ENCODE results near the gene CHST11.

The CHST11 gene

GRCh38 chr12:104681012-104681690, 224.4 kb downstream of the CHST11 start:
- DNase-seq: no peak

GRCh38 chr12:104682790-104683279, 226.1 kb downstream of the CHST11 start:
- DNase-seq: peak; percentile 77

GRCh38 chr12:104683831-104684503, 227.2 kb downstream of the CHST11 start:
- DNase-seq: no peak

GRCh38 chr12:104684884-104685283, 228.1 kb downstream of the CHST11 start:
- DNase-seq: no peak

- DNase-seq: no peak
Observed at GRCh38 chr12:104685366-104685765, 228.6 kb downstream of the CHST11 start.

- DNase-seq: no peak
Observed at GRCh38 chr12:104686196-104686595, 229.4 kb downstream of the CHST11 start.

GRCh38 chr12:104687823-104688573, 231.2 kb downstream of the CHST11 start:
- peak; percentile 42 for DNase-seq

GRCh38 chr12:104689635-104690034, 232.9 kb downstream of the CHST11 start:
- no peak for DNase-seq

GRCh38 chr12:104691721-104692556, 235.2 kb downstream of the CHST11 start:
- DNase-seq: no peak

- DNase-seq: no peak
Observed at GRCh38 chr12:104692557-104693218, 235.9 kb downstream of the CHST11 start.

GRCh38 chr12:104693493-104693892, 236.7 kb downstream of the CHST11 start:
- DNase-seq: no peak

- DNase-seq: no peak
Observed at GRCh38 chr12:104694161-104694560, 237.4 kb downstream of the CHST11 start.

GRCh38 chr12:104694711-104695110, 238.0 kb downstream of the CHST11 start:
- DNase-seq: no peak

- DNase-seq: peak; percentile 88
Observed at GRCh38 chr12:104695453-104696148, 238.9 kb downstream of the CHST11 start.

- no peak for DNase-seq
Observed at GRCh38 chr12:104697186-104697585, 240.4 kb downstream of the CHST11 start.

GRCh38 chr12:104698871-104699270, 242.1 kb downstream of the CHST11 start:
- no peak for DNase-seq

- peak; percentile 24 for DNase-seq
Observed at GRCh38 chr12:104699489-104700190, 242.9 kb downstream of the CHST11 start.

- no peak for DNase-seq
Observed at GRCh38 chr12:104700324-104700723, 243.6 kb downstream of the CHST11 start.

- no peak for DNase-seq
Observed at GRCh38 chr12:104701301-104701700, 244.6 kb downstream of the CHST11 start.

GRCh38 chr12:104701756-104702155, 245.0 kb downstream of the CHST11 start:
- DNase-seq: no peak

Measured in stimulated activated CD4-positive, alpha-beta T cell treated with anti-CD3 and anti-CD28 coated beads, Interleukin-4, amount 100 ng/mL, for 24 hours (primary cell).